Karpas-422 (cell line): ENCODE measurements around the gene ENAM. TPM values are rescaled to one million over a fixed set of nuclear protein-coding genes. Genes with fewer than 3 reads are reported as not detected.

Source experiments
- DNase-seq: peaks from one replicate; pipeline ENCODE4 v3.0.0-alpha.2; 2015
- H2AFZ ChIP-seq: fragments of 200-600 bp; sonication (generic); 2 replicates; pipeline ENCODE4 v1.6.1; 2014; ENCODE audit warnings: antibody characterized with exemption, low read length, mixed read lengths
- H3K27ac ChIP-seq: fragments of 200-600 bp; sonication (generic); 2 replicates; pipeline ENCODE4 v1.5.1; 2014; ENCODE audit warnings: mild to moderate bottlenecking, low read length, moderate library complexity
- H3K27me3 ChIP-seq: fragments of 200-600 bp; sonication (generic); 2 replicates; pipeline ENCODE4 v1.6.1; 2014; ENCODE audit warnings: low read length, mixed read lengths
- H3K36me3 ChIP-seq: fragments of 200-600 bp; sonication (generic); 2 replicates; pipeline ENCODE4 v1.6.1; 2014; ENCODE audit warnings: low read length, mixed read lengths; ENCODE audit not compliant: insufficient read depth
- H3K4me1 ChIP-seq: fragments of 200-600 bp; sonication (generic); 2 replicates; pipeline ENCODE4 v1.6.1; 2014; ENCODE audit warnings: mild to moderate bottlenecking, low read length, mixed read lengths
- H3K4me2 ChIP-seq: fragments of 200-600 bp; sonication (generic); 2 replicates; pipeline ENCODE4 v1.6.1; 2014; ENCODE audit warnings: low read length, low read depth, mild to moderate bottlenecking; ENCODE audit not compliant: poor library complexity, severe bottlenecking
- H3K4me3 ChIP-seq: fragments of 200-600 bp; sonication (generic); 2 replicates; pipeline ENCODE4 v1.5.1; 2014; ENCODE audit warnings: mild to moderate bottlenecking, antibody characterized with exemption, low read length, mixed read lengths
- H3K79me2 ChIP-seq: fragments of 200-600 bp; sonication (generic); 2 replicates; pipeline ENCODE4 v1.6.1; 2014; ENCODE audit warnings: mild to moderate bottlenecking, low read length, mixed read lengths
- H3K9ac ChIP-seq: fragments of 200-600 bp; sonication (generic); 2 replicates; pipeline ENCODE4 v1.6.0; 2014; ENCODE audit warnings: low read length
- H3K9me2 ChIP-seq: fragments of 200-600 bp; sonication (generic), shearing (Covaris generic); replicated peaks from 2 replicates; pipeline ENCODE4 v1.6.0; 2014; ENCODE audit warnings: mild to moderate bottlenecking, low read length, moderate library complexity; ENCODE audit not compliant: insufficient read depth
- H3K9me3 ChIP-seq: fragments of 300-700, 200-600 bp; sonication (generic); 2 replicates; pipeline ENCODE4 v1.6.1; 2014; ENCODE audit warnings: low read length, mixed read lengths
- H4K20me1 ChIP-seq: fragments of 200-600 bp; sonication (generic); 2 replicates; pipeline ENCODE4 v1.6.1; 2014; ENCODE audit warnings: mild to moderate bottlenecking, antibody characterized with exemption, low read length, low read depth; ENCODE audit not compliant: insufficient read depth
- total RNA-seq: library from RNA; depleted of rRNA; stranded (reverse); fragments of >200 nt; shearing (Covaris generic); gene quantifications from 2 replicates; pipeline ENCODE4 v1.2.3, GENCODE V29; 2014; ENCODE audit warnings: low replicate concordance

The ENAM gene
- total RNA-seq, 1 experiment from 2014 or later = not detected

DNA sequence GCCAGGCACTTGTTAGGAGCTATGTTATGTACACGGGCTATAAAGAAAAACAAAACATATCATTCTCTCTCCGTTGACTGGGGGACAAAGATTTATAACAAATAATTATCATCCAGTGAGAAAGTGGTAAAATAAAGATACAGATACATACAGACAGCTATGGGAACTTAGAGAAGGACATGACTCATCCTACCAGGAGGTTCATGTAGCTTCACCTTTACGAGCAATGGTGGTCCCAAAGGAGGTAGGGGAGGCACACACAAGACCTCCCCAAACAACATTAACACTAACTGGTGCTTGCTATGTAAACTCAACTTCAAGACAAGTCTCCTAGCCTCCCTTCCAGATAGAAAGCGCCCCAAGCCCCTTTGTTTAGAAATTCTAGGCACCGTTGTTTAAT, 27.6 kb upstream of the ENAM start:
- H3K9me3 ChIP-seq = no peaks in the 10 kb centered on the region
- no peaks in the 10 kb centered on the region for H3K9me2 ChIP-seq
- H3K27me3 ChIP-seq = no peaks in the 10 kb centered on the region
- no peak overlapping the region for H3K4me2 ChIP-seq
- DNase-seq = no peak
- no peaks in the 10 kb centered on the region for H3K36me3 ChIP-seq
- H3K4me3 ChIP-seq = no peak overlapping the region
- H3K9ac ChIP-seq = no peak overlapping the region
- 0 out of 2 replicates have a peak, but pooled peaks cover 3% of the 10 kb centered on the region for H3K4me1 ChIP-seq
- H4K20me1 ChIP-seq = no peaks in the 10 kb centered on the region
- H3K27ac ChIP-seq = no peak overlapping the region
- H3K79me2 ChIP-seq = no peaks in the 10 kb centered on the region
- H2AFZ ChIP-seq = no peak overlapping the region

DNA sequence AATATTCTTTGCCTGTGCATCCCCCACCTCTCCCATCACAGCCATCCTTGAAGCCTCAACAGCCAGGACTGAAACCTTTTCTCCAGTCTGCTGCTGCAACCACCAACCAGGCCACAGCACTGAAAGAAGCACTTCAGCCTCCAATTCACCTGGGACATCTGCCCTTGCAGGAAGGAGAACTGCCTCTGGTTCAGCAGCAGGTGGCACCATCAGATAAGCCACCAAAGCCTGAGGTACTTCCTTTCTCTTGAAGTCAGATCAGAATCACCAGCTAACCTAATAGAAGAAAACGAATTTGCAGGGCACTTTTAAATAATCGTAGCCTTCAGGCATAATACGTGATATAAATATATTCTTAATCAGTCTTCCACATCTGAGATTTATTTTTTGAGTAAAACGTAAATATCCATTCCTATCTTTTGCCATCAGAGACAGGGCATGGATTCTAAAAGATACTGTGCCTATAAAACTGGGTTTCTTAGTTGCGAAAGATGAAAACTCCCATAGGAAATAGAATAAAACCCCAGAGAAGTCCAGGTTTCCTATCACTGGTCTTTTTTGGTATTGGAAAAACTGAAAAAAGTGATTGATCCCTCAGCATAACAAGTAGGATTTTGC, 27.0 kb upstream of the ENAM start:
- peak overlapping the region; percentile 8 for H3K4me2 ChIP-seq
- no peaks in the 10 kb centered on the region for H3K36me3 ChIP-seq
- no peak overlapping the region for H3K27ac ChIP-seq
- DNase-seq = peak; percentile 90
- 0 out of 2 replicates have a peak, but pooled peaks cover 3% of the 10 kb centered on the region for H3K4me1 ChIP-seq
- H2AFZ ChIP-seq = 0 out of 2 replicates have a peak overlapping the region, but pooled peaks have one; percentile 10
- no peak overlapping the region for H3K4me3 ChIP-seq
- H3K9me3 ChIP-seq = no peaks in the 10 kb centered on the region
- H3K9me2 ChIP-seq = no peaks in the 10 kb centered on the region
- H3K9ac ChIP-seq = no peak overlapping the region
- no peaks in the 10 kb centered on the region for H3K27me3 ChIP-seq
- H4K20me1 ChIP-seq = no peaks in the 10 kb centered on the region
- H3K79me2 ChIP-seq = no peaks in the 10 kb centered on the region

DNA sequence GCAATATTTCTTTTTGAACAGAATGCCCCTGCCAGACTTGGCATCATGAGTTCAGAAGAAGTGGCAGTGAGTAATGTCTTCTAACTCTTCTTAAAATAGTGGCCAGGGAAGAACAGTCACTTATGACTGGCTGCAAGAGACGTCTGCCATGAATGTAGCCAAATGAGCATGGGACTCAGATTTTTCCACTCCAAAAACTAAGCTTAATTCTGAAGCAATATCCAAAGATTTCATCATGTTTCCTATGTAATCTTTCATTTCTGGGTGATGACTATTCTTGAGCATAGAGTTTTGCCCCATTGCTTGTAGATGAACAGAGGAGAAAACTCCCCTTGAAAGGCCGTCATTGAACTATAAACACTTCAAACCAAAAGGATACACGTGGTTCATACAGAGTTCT, 24.7 kb upstream of the ENAM start:
- no peak overlapping the region for H3K9ac ChIP-seq
- no peak for DNase-seq
- no peaks in the 10 kb centered on the region for H3K79me2 ChIP-seq
- H3K9me2 ChIP-seq = no peaks in the 10 kb centered on the region
- no peaks in the 10 kb centered on the region for H4K20me1 ChIP-seq
- no peak overlapping the region for H2AFZ ChIP-seq
- H3K36me3 ChIP-seq = no peaks in the 10 kb centered on the region
- H3K4me1 ChIP-seq = 0 out of 2 replicates have a peak, but pooled peaks cover 3% of the 10 kb centered on the region
- H3K4me3 ChIP-seq = no peak overlapping the region
- H3K4me2 ChIP-seq = no peak overlapping the region
- H3K27ac ChIP-seq = no peak overlapping the region
- H3K27me3 ChIP-seq = no peaks in the 10 kb centered on the region
- no peaks in the 10 kb centered on the region for H3K9me3 ChIP-seq

DNA sequence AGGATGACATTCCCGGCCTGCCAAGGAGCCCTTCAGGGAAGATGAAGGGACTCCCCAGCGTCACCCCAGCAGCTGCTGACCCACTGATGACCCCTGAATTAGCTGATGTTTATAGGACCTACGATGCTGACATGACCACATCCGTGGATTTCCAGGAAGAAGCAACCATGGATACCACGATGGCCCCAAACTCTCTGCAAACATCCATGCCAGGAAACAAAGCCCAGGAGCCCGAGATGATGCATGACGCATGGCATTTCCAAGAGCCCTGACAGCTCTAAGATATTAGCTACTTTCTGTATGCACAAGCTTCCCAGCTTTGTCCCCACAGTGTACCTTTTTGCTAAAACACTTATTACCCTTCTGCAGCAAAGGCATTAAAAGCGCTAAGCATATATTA, 22.1 kb upstream of the ENAM start:
- Histone ChIP-seq H3K4me2 (no peak overlapping the region), H3K9me2 (no peaks in the 10 kb centered on the region), H3K79me2 (no peaks in the 10 kb centered on the region)

DNA sequence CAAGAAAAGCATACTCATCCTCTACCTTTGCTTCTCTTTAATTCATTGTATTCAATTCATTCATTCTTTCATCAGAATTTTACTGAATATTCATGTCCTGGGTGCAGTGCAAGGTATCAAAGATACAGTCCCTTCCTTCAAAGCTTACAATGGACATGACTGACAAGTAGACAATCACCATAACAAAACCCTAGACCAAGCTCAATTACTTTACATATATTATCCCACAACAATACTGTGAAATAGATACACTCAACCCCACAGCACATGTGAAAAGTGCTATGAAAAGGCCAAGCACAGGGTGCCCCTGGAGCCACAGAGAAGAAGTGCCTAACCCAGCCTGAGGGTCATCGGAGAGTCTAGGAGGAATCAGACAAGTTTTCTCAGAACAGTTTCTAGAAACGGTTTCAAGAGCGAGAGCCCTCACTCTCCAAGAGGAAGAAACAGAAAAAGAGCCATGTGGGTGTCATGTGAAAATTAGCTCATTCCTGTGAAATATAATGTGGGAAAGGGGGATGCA, 21.1 kb upstream of the ENAM start:
- no peaks in the 10 kb centered on the region for H3K4me1 ChIP-seq
- H3K79me2 ChIP-seq = no peaks in the 10 kb centered on the region
- H3K27me3 ChIP-seq = no peaks in the 10 kb centered on the region
- no peaks in the 10 kb centered on the region for H3K9me3 ChIP-seq
- H4K20me1 ChIP-seq = no peaks in the 10 kb centered on the region
- H3K36me3 ChIP-seq = no peaks in the 10 kb centered on the region
- no peak overlapping the region for H3K27ac ChIP-seq
- no peak overlapping the region for H2AFZ ChIP-seq
- no peak overlapping the region for H3K9ac ChIP-seq
- H3K9me2 ChIP-seq = no peaks in the 10 kb centered on the region
- DNase-seq = no peak
- H3K4me2 ChIP-seq = no peak overlapping the region
- no peak overlapping the region for H3K4me3 ChIP-seq

More for the DNA sequence above, 22.1 kb upstream of the ENAM start:
- 0 out of 2 replicates have a peak, but pooled peaks cover 3% of the 10 kb centered on the region for H3K4me1 ChIP-seq
- no peak overlapping the region for H3K27ac ChIP-seq
- no peak overlapping the region for H3K9ac ChIP-seq
- no peaks in the 10 kb centered on the region for H3K27me3 ChIP-seq
- H3K9me3 ChIP-seq = no peaks in the 10 kb centered on the region
- H2AFZ ChIP-seq = no peak overlapping the region
- H3K4me3 ChIP-seq = no peak overlapping the region
- no peaks in the 10 kb centered on the region for H3K36me3 ChIP-seq
- H4K20me1 ChIP-seq = no peaks in the 10 kb centered on the region
- DNase-seq = no peak

DNA sequence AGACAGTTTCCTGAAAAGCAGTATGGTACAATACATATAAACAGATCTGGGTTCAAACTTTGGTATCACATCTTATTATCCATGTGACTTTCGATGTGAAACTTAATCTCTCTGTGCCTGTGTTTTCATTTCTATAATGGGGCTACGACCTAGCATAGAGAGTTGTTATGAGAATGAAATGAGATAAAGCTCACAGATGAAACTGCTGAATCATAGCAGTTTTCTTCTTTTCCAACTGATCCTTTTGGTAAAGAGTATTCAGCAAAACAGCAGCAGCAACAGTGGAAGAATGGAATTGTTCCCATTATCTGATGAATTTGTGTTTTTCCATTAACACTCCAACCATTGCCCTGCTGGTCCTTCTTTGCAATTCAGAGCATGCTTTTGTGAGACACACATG, 20.2 kb upstream of the ENAM start:
- Histone ChIP-seq H3K9me3 (no peaks in the 10 kb centered on the region), H3K9me2 (no peaks in the 10 kb centered on the region), H3K27ac (no peak overlapping the region), H3K27me3 (no peaks in the 10 kb centered on the region), H4K20me1 (no peaks in the 10 kb centered on the region), H3K36me3 (no peaks in the 10 kb centered on the region), H3K79me2 (no peaks in the 10 kb centered on the region), H3K4me1 (peaks cover 2% of the 10 kb centered on the region), H3K4me3 (no peak overlapping the region), H2AFZ (no peak overlapping the region), H3K9ac (no peak overlapping the region), H3K4me2 (no peak overlapping the region)
- DNase-seq = no peak

GRCh38 chr4:70613306-70614183, 15.0 kb upstream of the ENAM start:
- Histone ChIP-seq H3K9me3 (no peaks in the 10 kb centered on the region), H3K9ac (no peak overlapping the region), H4K20me1 (no peaks in the 10 kb centered on the region), H3K79me2 (no peaks in the 10 kb centered on the region), H3K4me2 (peak overlapping the region; percentile 38), H3K4me3 (no peak overlapping the region), H3K27ac (no peak overlapping the region), H3K36me3 (no peaks in the 10 kb centered on the region), H2AFZ (peak overlapping the region; percentile 7; the same call in 1 of the 2 replicates), H3K4me1 (peaks cover 10% of the 10 kb centered on the region), H3K9me2 (no peaks in the 10 kb centered on the region), H3K27me3 (no peaks in the 10 kb centered on the region)
- DNase-seq = no peak

DNA sequence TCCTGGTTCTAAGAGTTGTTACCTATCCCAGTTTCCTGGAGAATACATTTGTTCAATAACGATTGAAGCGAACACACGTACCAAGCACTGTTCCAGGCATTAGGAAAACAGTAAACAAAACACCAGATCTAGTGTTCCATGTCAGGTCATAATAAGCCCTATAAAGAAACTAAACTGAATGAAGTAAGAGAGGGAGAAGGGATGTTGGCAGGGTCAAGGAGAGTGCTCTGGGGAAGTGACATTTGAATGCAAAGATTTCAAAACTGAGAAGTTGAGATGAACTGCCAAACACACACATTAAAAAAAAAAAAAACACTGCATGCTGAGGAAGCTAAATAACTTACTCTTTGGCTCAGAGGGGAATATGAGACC, 14.4 kb upstream of the ENAM start:
- H3K27ac ChIP-seq = no peak overlapping the region
- no peaks in the 10 kb centered on the region for H4K20me1 ChIP-seq
- no peak for DNase-seq
- H3K9ac ChIP-seq = no peak overlapping the region
- H2AFZ ChIP-seq = 0 out of 2 replicates have a peak overlapping the region, but pooled peaks have one; percentile 7
- H3K9me2 ChIP-seq = no peaks in the 10 kb centered on the region
- peaks cover 10% of the 10 kb centered on the region for H3K4me1 ChIP-seq
- H3K4me2 ChIP-seq = peak overlapping the region; percentile 38
- H3K36me3 ChIP-seq = no peaks in the 10 kb centered on the region
- H3K9me3 ChIP-seq = no peaks in the 10 kb centered on the region
- no peaks in the 10 kb centered on the region for H3K79me2 ChIP-seq
- no peaks in the 10 kb centered on the region for H3K27me3 ChIP-seq
- no peak overlapping the region for H3K4me3 ChIP-seq
